IMR-90 (cell line): ENCODE results near the gene CGREF1. TPM values are rescaled to one million over a fixed set of nuclear protein-coding genes. Genes with fewer than 3 reads are reported as not detected.
A peak's percentile ranks its signal among the peaks of the same experiment; 100 is the strongest.

Source experiments
- ATAC-seq: fragments of 200-7000 bp; cut with Tn5 transposase; 2 replicates; pipeline ENCODE4 v1.9.1; 2020; ENCODE audit warnings: low read depth, mild to moderate bottlenecking, moderate library complexity
- BruUV-seq: library from RNA; stranded (reverse); fragments of 400-500 nt; replicated peaks from 2 replicates; lab custom pipeline; 2021; lab: Mats Ljungman, UMichigan
- CTCF ChIA-PET: fragments of 300-600 bp; formaldehyde crosslinking; extraction: SDS; loops from one replicate; lab custom pipeline; 2021; ENCODE audit warnings: antibody characterized with exemption; lab: Yijun Ruan, JAX
- POLR2A ChIA-PET: fragments of 300-600 bp; sonication (Branson Sonifier 250); formaldehyde crosslinking; loops from one replicate; lab custom pipeline; 2022; ENCODE audit warnings: antibody characterized with exemption; ENCODE audit not compliant: unreplicated experiment; lab: Charles Lee
- DNase-seq: peaks from one replicate; pipeline ENCODE4 v3.0.0; 2013
- H2AFZ ChIP-seq: replicated peaks from 2 replicates; pipeline ENCODE3; 2013; ENCODE audit warnings: low read length, mild to moderate bottlenecking; ENCODE audit not compliant: poor library complexity
- H2AK5ac ChIP-seq: 2 replicates; pipeline ENCODE4 v1.6.1; 2013; ENCODE audit warnings: low read depth, low read length, inconsistent platforms
- H2AK9ac ChIP-seq: replicated peaks from 2 replicates; pipeline ENCODE3; 2013; ENCODE audit warnings: mild to moderate bottlenecking, low read depth, low read length, moderate library complexity; ENCODE audit not compliant: poor library complexity
- H2BK120ac ChIP-seq: 2 replicates; pipeline ENCODE4 v1.6.1; 2013; ENCODE audit warnings: low read depth, low read length, inconsistent platforms
- H2BK15ac ChIP-seq: 3 replicates; pipeline ENCODE4 v1.6.1; 2013; ENCODE audit warnings: low read depth, low read length, inconsistent platforms
- H2BK20ac ChIP-seq: 2 replicates; pipeline ENCODE4 v1.6.1; 2013; ENCODE audit warnings: low read depth, mild to moderate bottlenecking, inconsistent platforms, low read length, moderate library complexity
- H2BK5ac ChIP-seq: 2 replicates; pipeline ENCODE4 v1.6.1; 2013; ENCODE audit warnings: mild to moderate bottlenecking, low read depth, low read length, inconsistent platforms; ENCODE audit not compliant: poor library complexity, severe bottlenecking
- H3K14ac ChIP-seq: replicated peaks from 2 replicates; pipeline ENCODE4 v1.6.1; 2013; ENCODE audit warnings: low read depth, low read length, inconsistent platforms
- H3K18ac ChIP-seq: 2 replicates; pipeline ENCODE4 v1.6.1; 2013; ENCODE audit warnings: low read depth, low read length, control low read depth
- H3K23ac ChIP-seq: 2 replicates; pipeline ENCODE4 v1.6.1; 2013; ENCODE audit warnings: low read depth, low read length, inconsistent platforms
- H3K27ac ChIP-seq: 2 replicates; pipeline ENCODE4 v1.5.1; 2013; ENCODE audit warnings: mild to moderate bottlenecking, control low read depth, low read length; ENCODE audit not compliant: insufficient read depth
- H3K27me3 ChIP-seq: 2 replicates; pipeline ENCODE4 v1.6.1; 2013; ENCODE audit warnings: low read length; ENCODE audit not compliant: control insufficient read depth, insufficient read depth
- H3K36me3 ChIP-seq: 2 replicates; pipeline ENCODE4 v1.6.1; 2013; ENCODE audit warnings: low read length, mixed read lengths; ENCODE audit not compliant: control insufficient read depth, insufficient read depth
- H3K4ac ChIP-seq: 2 replicates; pipeline ENCODE4 v1.6.1; 2013; ENCODE audit warnings: low read depth, low read length, inconsistent platforms
- H3K4me1 ChIP-seq: 2 replicates; pipeline ENCODE4 v1.6.1; 2013; ENCODE audit warnings: low read length, mixed read lengths; ENCODE audit not compliant: control insufficient read depth, insufficient read depth
- H3K4me2 ChIP-seq: 2 replicates; pipeline ENCODE4 v1.6.1; 2013; ENCODE audit warnings: low read depth, mild to moderate bottlenecking, control low read depth, low read length, moderate library complexity
- H3K4me3 ChIP-seq: 2 replicates; pipeline ENCODE4 v1.5.1; 2013; ENCODE audit warnings: low read depth, mild to moderate bottlenecking, control low read depth, low read length, moderate library complexity; ENCODE audit not compliant: insufficient read depth
- H3K56ac ChIP-seq: 2 replicates; pipeline ENCODE4 v1.6.1; 2013; ENCODE audit warnings: low read length, inconsistent platforms; ENCODE audit not compliant: insufficient read depth; ENCODE audit errors: extremely low read depth
- H3K79me1 ChIP-seq, 2 experiments: 2 replicates each; pipeline ENCODE4 v1.6.1; 2013; ENCODE audit warnings: low read length in 2 of 2, inconsistent platforms in 1 of 2, low read depth in 1 of 2
- H3K9ac ChIP-seq: 2 replicates; pipeline ENCODE4 v1.6.1; 2013; ENCODE audit warnings: low read depth, low read length, control low read depth
- H3K9me1 ChIP-seq: 2 replicates; pipeline ENCODE4 v1.6.1; 2013; ENCODE audit warnings: low read length, inconsistent platforms; ENCODE audit not compliant: insufficient read depth
- H3K9me3 ChIP-seq: 2 replicates; pipeline ENCODE4 v1.6.1; 2013; ENCODE audit warnings: low read length; ENCODE audit not compliant: control insufficient read depth, insufficient read depth
- H4K20me1 ChIP-seq: 2 replicates; pipeline ENCODE4 v1.6.1; 2013; ENCODE audit warnings: low read length, inconsistent platforms; ENCODE audit not compliant: insufficient read depth
- H4K5ac ChIP-seq: 2 replicates; pipeline ENCODE4 v1.6.1; 2013; ENCODE audit warnings: mild to moderate bottlenecking, low read depth, low read length, control low read depth
- H4K8ac ChIP-seq, 2 experiments: 2 replicates each; pipeline ENCODE4 v1.6.1; 2013; ENCODE audit warnings: low read depth in 2 of 2, low read length in 2 of 2, control low read depth in 1 of 2, inconsistent platforms in 1 of 2
- H4K91ac ChIP-seq: 2 replicates; pipeline ENCODE4 v1.6.1; 2013; ENCODE audit warnings: low read depth, low read length, inconsistent platforms; ENCODE audit not compliant: insufficient read depth
- BHLHE40 ChIP-seq: fragments of 150-350 bp; IDR thresholded peaks from 2 replicates; pipeline ENCODE4 v1.6.1; 2016; ENCODE audit warnings: mild to moderate bottlenecking, low read depth, low read length
- CEBPB ChIP-seq: IDR thresholded peaks from 2 replicates; pipeline ENCODE4 v1.6.1; 2012; ENCODE audit warnings: low read depth, low read length, improper control_type of control experiment
- CHD1 ChIP-seq: IDR thresholded peaks from 2 replicates; pipeline ENCODE4 v1.6.1; 2012; ENCODE audit warnings: low read depth, low read length, improper control_type of control experiment
- FOS ChIP-seq: fragments of 150-350 bp; IDR thresholded peaks from 2 replicates; pipeline ENCODE4 v1.6.1; 2016; ENCODE audit warnings: low read depth, low read length
- MAFK ChIP-seq: IDR thresholded peaks from 2 replicates; pipeline ENCODE4 v1.6.1; 2012; ENCODE audit warnings: low read depth, low read length, improper control_type of control experiment
- MAZ ChIP-seq: IDR thresholded peaks from 2 replicates; pipeline ENCODE4 v1.6.1; 2012; ENCODE audit warnings: low read depth, mild to moderate bottlenecking, low read length, improper control_type of control experiment, moderate library complexity, borderline replicate concordance
- MXI1 ChIP-seq: IDR thresholded peaks from 2 replicates; pipeline ENCODE4 v1.6.1; 2012; ENCODE audit warnings: low read depth, mild to moderate bottlenecking, low read length, moderate library complexity, borderline replicate concordance
- NFE2L2 ChIP-seq: fragments of 150-350 bp; IDR thresholded peaks from 2 replicates; pipeline ENCODE4 v1.6.1; 2016; ENCODE audit warnings: low read depth, mild to moderate bottlenecking, low read length
- POLR2A ChIP-seq: IDR thresholded peaks from 2 replicates; pipeline ENCODE4 v1.6.1; 2012; ENCODE audit warnings: mild to moderate bottlenecking, low read depth, low read length
- RFX5 ChIP-seq: IDR thresholded peaks from 2 replicates; pipeline ENCODE4 v1.8.0; 2012; ENCODE audit warnings: low read depth, mild to moderate bottlenecking, low read length, moderate library complexity
- SMC3 ChIP-seq: fragments of 150-350 bp; IDR thresholded peaks from 2 replicates; pipeline ENCODE4 v1.6.1; 2016; ENCODE audit warnings: low read depth, mild to moderate bottlenecking, antibody characterized with exemption, low read length, moderate library complexity
- WGBS, 2 experiments: methylation state at CpG; one replicate each; pipeline versions ENCODE4 v1.1.5 to v1.1.7; 2013; ENCODE audit warnings: missing lambda C conversion rate in 2 of 2; ENCODE audit not compliant: insufficient read length in 1 of 2; ENCODE audit errors: extremely low coverage in 2 of 2; 5-methylcytosine and 5-hydroxymethylcytosine counted together
- dilution Hi-C: fragments of 300-500 bp; cut with HindIII; formaldehyde crosslinking; loops from one replicate; pipeline ENCODE4 v1.14.3; 2018; ENCODE audit warnings: low sequenced_read_pairs; ENCODE audit not compliant: unreplicated experiment
- in situ Hi-C: fragments of 300-500 bp; cut with MboI; formaldehyde crosslinking; loops from 3 replicates; pipeline ENCODE4 v1.14.3; 2019; ENCODE audit warnings: low sequenced_read_pairs, inconsistent platforms, mixed read lengths
- intact Hi-C: fragments of 100-400 bp; cut with micrococcal nuclease; formaldehyde crosslinking; loops from 2 replicates; pipeline ENCODE4 v1.10.0; 2022
- polyA plus RNA-seq, 3 experiments: library from polyadenylated mRNA; depleted of rRNA; stranded (reverse); fragments of >200 nt; gene quantifications; 2 replicates each; pipeline ENCODE4 v1.2.3, GENCODE V29; 2012; ENCODE audit warnings: low replicate concordance in 1 of 3
- total RNA-seq: library from RNA; depleted of rRNA; stranded (reverse); fragments of >200 nt; gene quantifications from 2 replicates; pipeline ENCODE4 v1.2.3, GENCODE V29; 2012
- TF ChIP-seq, protein P1 (sequence below): conservative IDR thresholded peaks from 2 replicates; pipeline ENCODE4 v1.5.1; 2012; ENCODE audit warnings: mild to moderate bottlenecking, low read depth, low read length, improper control_type of control experiment

Gene CGREF1
- total and polyA plus RNA-seq, 2 of the 4 experiments (the other 2 are of a cell fraction): 0.54 to 1.3 TPM

DNA sequence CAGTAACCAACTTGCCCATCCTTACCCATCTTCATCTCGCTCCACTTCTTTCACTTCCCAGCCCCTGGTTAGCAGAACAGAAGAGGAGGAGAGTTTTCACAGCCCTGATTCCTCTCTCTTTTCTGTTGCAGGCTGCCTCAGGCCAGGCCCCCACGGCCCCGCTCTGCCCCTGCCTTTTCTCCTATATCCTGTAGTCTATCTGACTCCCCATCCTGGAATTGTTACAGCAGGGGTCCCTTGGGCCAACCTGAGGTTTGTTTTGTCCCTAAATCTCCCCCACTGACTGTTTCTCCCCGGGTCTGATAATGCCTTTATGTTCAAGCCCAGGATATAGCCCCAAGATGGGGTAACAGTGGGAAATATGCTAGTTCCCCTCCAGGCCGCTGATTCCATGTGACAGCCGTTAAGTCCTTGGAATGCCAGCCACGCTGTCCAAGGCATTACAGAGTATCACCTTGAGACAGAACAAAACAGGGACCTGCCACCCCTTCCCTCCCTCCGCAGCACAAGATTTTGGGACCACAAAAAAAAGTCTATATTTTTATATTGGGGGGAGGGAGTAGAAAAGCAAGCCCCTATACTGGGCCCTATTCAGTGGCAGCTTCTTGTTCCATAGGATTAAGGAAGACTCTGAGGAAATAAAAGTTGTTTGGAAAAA, 48.8 kb downstream of the CGREF1 start:
- WGBS, 2 experiments: no CpG with 5 or more reads among the region's 8 CpGs
- TF ChIP-seq POLR2A (no peak), MXI1 (no peak), MAFK (no peak), RFX5 (no peak), NFE2L2 (no peak), FOS (no peak), MAZ (no peak), CHD1 (no peak), CEBPB (no peak), BHLHE40 (no peak), SMC3 (no peak)
- TF ChIP-seq, protein P1, sequence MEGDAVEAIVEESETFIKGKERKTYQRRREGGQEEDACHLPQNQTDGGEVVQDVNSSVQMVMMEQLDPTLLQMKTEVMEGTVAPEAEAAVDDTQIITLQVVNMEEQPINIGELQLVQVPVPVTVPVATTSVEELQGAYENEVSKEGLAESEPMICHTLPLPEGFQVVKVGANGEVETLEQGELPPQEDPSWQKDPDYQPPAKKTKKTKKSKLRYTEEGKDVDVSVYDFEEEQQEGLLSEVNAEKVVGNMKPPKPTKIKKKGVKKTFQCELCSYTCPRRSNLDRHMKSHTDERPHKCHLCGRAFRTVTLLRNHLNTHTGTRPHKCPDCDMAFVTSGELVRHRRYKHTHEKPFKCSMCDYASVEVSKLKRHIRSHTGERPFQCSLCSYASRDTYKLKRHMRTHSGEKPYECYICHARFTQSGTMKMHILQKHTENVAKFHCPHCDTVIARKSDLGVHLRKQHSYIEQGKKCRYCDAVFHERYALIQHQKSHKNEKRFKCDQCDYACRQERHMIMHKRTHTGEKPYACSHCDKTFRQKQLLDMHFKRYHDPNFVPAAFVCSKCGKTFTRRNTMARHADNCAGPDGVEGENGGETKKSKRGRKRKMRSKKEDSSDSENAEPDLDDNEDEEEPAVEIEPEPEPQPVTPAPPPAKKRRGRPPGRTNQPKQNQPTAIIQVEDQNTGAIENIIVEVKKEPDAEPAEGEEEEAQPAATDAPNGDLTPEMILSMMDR: no peak
- H2AK5ac ChIP-seq: peak overlapping the region; percentile 61; the same call in 1 of the 2 replicates
- peak overlapping the region; percentile 100 for H3K14ac ChIP-seq
- H3K56ac ChIP-seq: peak overlapping the region; percentile 90; the same call in 1 of the 2 replicates
- H3K9ac ChIP-seq: peak overlapping the region; percentile 99
- no peaks in the 10 kb centered on the region for H3K27me3 ChIP-seq
- H2BK5ac ChIP-seq: no peak overlapping the region
- H2AK9ac ChIP-seq: peak overlapping the region; percentile 98
- H3K79me1 ChIP-seq: peaks cover 42 to 58% of the 10 kb centered on the region in 2 experiments
- ATAC-seq (no peak), DNase-seq (no peak)
- no peak overlapping the region for H2BK15ac ChIP-seq
- in situ Hi-C loops (no loop called here), dilution Hi-C loops (no loop called here), intact Hi-C loops (loop anchor here (2.0 to 5.0 kb wide), 2 partner anchors 19 to 108 kb away; partner anchors contain the start of gene AGBL5)
- H3K4ac ChIP-seq: peak overlapping the region; percentile 99
- no peak overlapping the region for H2AFZ ChIP-seq
- no TSS peak for BruUV-seq
- peaks cover 27% of the 10 kb centered on the region for H3K9me1 ChIP-seq
- peak overlapping the region; percentile 100 for H3K23ac ChIP-seq
- peak overlapping the region; percentile 99 for H3K4me2 ChIP-seq
- H3K4me3 ChIP-seq: peak overlapping the region; percentile 86
- no peak overlapping the region for H2BK20ac ChIP-seq
- no peak overlapping the region for H3K18ac ChIP-seq
- H4K5ac ChIP-seq: no peak overlapping the region
- H3K9me3 ChIP-seq: no peaks in the 10 kb centered on the region
- ChIA-PET POLR2A (interaction anchor here (0.5 to 1.0 kb wide), 2 partner anchors 11 to 123 kb away, joined by 3 to 5 read pairs; no protein-coding TSS in a partner anchor), CTCF (no interaction called here)
- peak overlapping the region in 1 of 2 experiments; percentile 27; a peak in 2 of 4 replicates for H4K8ac ChIP-seq
- peaks cover 20% of the 10 kb centered on the region for H4K20me1 ChIP-seq
- peak overlapping the region; percentile 27 for H3K27ac ChIP-seq
- peaks cover 32% of the 10 kb centered on the region for H3K36me3 ChIP-seq
- no peak overlapping the region for H2BK120ac ChIP-seq
- H4K91ac ChIP-seq: no peak overlapping the region
- peaks cover 32% of the 10 kb centered on the region for H3K4me1 ChIP-seq
